HCT116 (cell line): ENCODE measurements around the gene KLHL25. TPM values are rescaled to one million over a fixed set of nuclear protein-coding genes. Genes with fewer than 3 reads are reported as not detected.

Source experiments
- EGR1 ChIP-seq: IDR thresholded peaks from 2 replicates; pipeline ENCODE4 v1.6.1; 2012; ENCODE audit warnings: low read depth
- FOSL1 ChIP-seq: IDR thresholded peaks from 2 replicates; pipeline ENCODE4 v1.6.1; 2012; ENCODE audit warnings: low read depth
- SIN3A ChIP-seq: IDR thresholded peaks from 2 replicates; pipeline ENCODE4 v1.6.1; 2012; ENCODE audit warnings: low read depth
- SRF ChIP-seq: IDR thresholded peaks from 2 replicates; pipeline ENCODE4 v1.6.1; 2012; ENCODE audit warnings: low read depth
- YY1 ChIP-seq: IDR thresholded peaks from 2 replicates; pipeline ENCODE4 v1.6.1; 2011; ENCODE audit warnings: low read length, low read depth, moderate library complexity, mild to moderate bottlenecking; ENCODE audit not compliant: insufficient replicate concordance; ENCODE audit errors: extremely low read depth
- ZBTB33 ChIP-seq: IDR thresholded peaks from 2 replicates; pipeline ENCODE4 v1.6.1; 2011; ENCODE audit warnings: mild to moderate bottlenecking, low read length, moderate library complexity; ENCODE audit not compliant: insufficient replicate concordance; ENCODE audit errors: extremely low read depth
- total RNA-seq: library from RNA; stranded (reverse); gene quantifications from one replicate; pipeline ENCODE4 v1.2.1, GENCODE V29; 2021; ENCODE audit not compliant: unreplicated experiment
- TF ChIP-seq, protein P1 (sequence below): IDR thresholded peaks from 2 replicates; pipeline ENCODE4 v1.6.1; 2012; ENCODE audit warnings: low read depth

The KLHL25 gene
- total RNA-seq, 1 experiment from 2014 or later = 5.3 TPM

GRCh38 chr15:85778107-85778776 is 16.5 kb downstream of the KLHL25 start (continued):
- TF ChIP-seq, protein P1, sequence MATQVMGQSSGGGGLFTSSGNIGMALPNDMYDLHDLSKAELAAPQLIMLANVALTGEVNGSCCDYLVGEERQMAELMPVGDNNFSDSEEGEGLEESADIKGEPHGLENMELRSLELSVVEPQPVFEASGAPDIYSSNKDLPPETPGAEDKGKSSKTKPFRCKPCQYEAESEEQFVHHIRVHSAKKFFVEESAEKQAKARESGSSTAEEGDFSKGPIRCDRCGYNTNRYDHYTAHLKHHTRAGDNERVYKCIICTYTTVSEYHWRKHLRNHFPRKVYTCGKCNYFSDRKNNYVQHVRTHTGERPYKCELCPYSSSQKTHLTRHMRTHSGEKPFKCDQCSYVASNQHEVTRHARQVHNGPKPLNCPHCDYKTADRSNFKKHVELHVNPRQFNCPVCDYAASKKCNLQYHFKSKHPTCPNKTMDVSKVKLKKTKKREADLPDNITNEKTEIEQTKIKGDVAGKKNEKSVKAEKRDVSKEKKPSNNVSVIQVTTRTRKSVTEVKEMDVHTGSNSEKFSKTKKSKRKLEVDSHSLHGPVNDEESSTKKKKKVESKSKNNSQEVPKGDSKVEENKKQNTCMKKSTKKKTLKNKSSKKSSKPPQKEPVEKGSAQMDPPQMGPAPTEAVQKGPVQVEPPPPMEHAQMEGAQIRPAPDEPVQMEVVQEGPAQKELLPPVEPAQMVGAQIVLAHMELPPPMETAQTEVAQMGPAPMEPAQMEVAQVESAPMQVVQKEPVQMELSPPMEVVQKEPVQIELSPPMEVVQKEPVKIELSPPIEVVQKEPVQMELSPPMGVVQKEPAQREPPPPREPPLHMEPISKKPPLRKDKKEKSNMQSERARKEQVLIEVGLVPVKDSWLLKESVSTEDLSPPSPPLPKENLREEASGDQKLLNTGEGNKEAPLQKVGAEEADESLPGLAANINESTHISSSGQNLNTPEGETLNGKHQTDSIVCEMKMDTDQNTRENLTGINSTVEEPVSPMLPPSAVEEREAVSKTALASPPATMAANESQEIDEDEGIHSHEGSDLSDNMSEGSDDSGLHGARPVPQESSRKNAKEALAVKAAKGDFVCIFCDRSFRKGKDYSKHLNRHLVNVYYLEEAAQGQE = no peak
- TF ChIP-seq YY1 = no peak
- no peak for TF ChIP-seq SIN3A
- no peak for TF ChIP-seq SRF
- TF ChIP-seq ZBTB33 = no peak
- TF ChIP-seq EGR1 = no peak
- TF ChIP-seq FOSL1 = no peak
- TF ChIP-seq, all 23 proteins: peak for 0
